Thoracic aorta (tissue), 2 donors: ENCODE measurements around the gene DCAF12L1. TPM values are rescaled to one million over a fixed set of nuclear protein-coding genes. Genes with fewer than 3 reads are reported as not detected.

Experiments
- ATAC-seq: fragments of 150-250 bp; one replicate; pipeline ENCODE4 v1.8.0; 2017; ENCODE audit warnings: low read depth; ENCODE audit not compliant: insufficient number of reproducible peaks, low FRiP score
- DNase-seq: peaks from one replicate; pipeline ENCODE4 v3.0.0-alpha.2; 2020; ENCODE audit warnings: low spot score
- H3K27ac ChIP-seq, 2 donors: fragments of 200-600 bp; sonication (generic); 1 replicate in 1 of 2; 2 replicates in 1 of 2; pipeline ENCODE4 v1.5.1; 2016; ENCODE audit warnings: mild to moderate bottlenecking in 2 of 2, moderate library complexity in 2 of 2
- H3K27me3 ChIP-seq: fragments of 200-600 bp; sonication (generic); replicated peaks from 2 replicates; pipeline ENCODE4 v1.6.0; 2016; ENCODE audit warnings: mild to moderate bottlenecking; ENCODE audit not compliant: insufficient read depth
- H3K36me3 ChIP-seq: fragments of 200-600 bp; sonication (generic); one replicate; pipeline ENCODE4 v1.5.1; 2016
- H3K4me1 ChIP-seq, 2 donors: fragments of 200-600 bp; sonication (generic); 1 replicate in 1 of 2; 2 replicates in 1 of 2; pipeline versions ENCODE4 v1.5.1 to v1.6.0; 2016; ENCODE audit warnings: low read depth in 2 of 2, mild to moderate bottlenecking in 1 of 2; ENCODE audit not compliant: control insufficient read depth in 1 of 2
- H3K4me3 ChIP-seq: fragments of 200-600 bp; sonication (generic); 2 replicates; pipeline ENCODE4 v1.5.1; 2016; ENCODE audit warnings: mild to moderate bottlenecking
- H3K9me3 ChIP-seq: fragments of 200-600 bp; sonication (generic); 2 replicates; pipeline ENCODE4 v1.5.1; 2016
- total RNA-seq, 2 donors: library from RNA; depleted of rRNA; stranded (reverse); fragments of >200 nt; gene quantifications; one replicate each; pipeline versions ENCODE4 v1.1.0 to v1.2.3, GENCODE V29; 2016
- TF ChIP-seq, protein P1 (sequence below): fragments of 200-600 bp; sonication (generic); IDR thresholded peaks from one replicate; pipeline ENCODE4 v1.5.1; 2019; ENCODE audit warnings: antibody characterized with exemption

The DCAF12L1 gene
- total RNA-seq = under 1 TPM; 0.27 to 0.49 TPM

DNA sequence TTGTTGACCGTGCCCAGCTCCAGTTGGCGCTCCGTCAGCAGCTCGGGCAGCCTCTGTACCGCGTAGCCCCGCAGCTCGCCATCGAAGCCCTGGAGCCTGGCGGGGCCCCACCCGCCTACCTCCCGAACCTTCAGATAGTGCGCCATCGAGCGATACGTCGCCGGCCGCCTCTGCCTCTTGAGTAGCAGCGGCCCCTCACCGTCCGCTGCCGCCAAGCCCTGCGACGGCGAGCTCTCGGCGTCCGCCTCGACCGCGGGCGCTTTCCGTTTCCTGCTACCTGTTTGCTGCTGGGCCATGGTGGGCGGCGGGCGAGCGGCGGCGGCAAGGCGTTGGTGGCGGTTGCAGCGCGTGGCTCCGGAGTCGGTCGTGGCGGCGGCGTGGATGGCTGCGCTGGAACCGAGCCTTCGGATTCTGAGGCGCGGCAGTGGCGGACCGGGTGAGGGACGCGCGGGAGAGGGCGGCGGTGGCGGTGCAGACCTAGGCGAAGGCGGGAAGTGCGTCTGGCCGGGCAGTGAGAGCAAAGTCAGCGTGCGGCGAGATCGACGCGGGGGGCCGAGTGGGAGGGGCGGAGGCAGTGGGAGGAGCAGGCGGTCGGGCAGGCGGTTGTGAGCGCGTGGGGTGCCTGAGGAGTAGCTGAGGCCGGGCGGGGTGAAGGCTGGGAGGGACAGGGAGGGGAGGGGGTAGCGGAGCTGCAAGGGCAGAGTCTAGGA lies at the start of gene DCAF12L1:
Gene DCAF12L1 (minus strand): TSS at position 502 of the 710 bp plus-strand sequence. CDS start 206 bp downstream, at position 296.
- Histone ChIP-seq H3K4me3 (no peak within 1 kb of the TSS), H3K27me3 (no peaks in the 10 kb centered on the region), H3K9me3 (no peaks in the 10 kb centered on the region), H3K27ac (no peak within 1 kb of the TSS), H3K4me1 (no peaks in the 10 kb centered on the region), H3K36me3 (no peaks in the 10 kb centered on the region)
- DNase-seq = no peak
- no peak for ATAC-seq
- TF ChIP-seq, protein P1, sequence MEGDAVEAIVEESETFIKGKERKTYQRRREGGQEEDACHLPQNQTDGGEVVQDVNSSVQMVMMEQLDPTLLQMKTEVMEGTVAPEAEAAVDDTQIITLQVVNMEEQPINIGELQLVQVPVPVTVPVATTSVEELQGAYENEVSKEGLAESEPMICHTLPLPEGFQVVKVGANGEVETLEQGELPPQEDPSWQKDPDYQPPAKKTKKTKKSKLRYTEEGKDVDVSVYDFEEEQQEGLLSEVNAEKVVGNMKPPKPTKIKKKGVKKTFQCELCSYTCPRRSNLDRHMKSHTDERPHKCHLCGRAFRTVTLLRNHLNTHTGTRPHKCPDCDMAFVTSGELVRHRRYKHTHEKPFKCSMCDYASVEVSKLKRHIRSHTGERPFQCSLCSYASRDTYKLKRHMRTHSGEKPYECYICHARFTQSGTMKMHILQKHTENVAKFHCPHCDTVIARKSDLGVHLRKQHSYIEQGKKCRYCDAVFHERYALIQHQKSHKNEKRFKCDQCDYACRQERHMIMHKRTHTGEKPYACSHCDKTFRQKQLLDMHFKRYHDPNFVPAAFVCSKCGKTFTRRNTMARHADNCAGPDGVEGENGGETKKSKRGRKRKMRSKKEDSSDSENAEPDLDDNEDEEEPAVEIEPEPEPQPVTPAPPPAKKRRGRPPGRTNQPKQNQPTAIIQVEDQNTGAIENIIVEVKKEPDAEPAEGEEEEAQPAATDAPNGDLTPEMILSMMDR = no peak

DNA sequence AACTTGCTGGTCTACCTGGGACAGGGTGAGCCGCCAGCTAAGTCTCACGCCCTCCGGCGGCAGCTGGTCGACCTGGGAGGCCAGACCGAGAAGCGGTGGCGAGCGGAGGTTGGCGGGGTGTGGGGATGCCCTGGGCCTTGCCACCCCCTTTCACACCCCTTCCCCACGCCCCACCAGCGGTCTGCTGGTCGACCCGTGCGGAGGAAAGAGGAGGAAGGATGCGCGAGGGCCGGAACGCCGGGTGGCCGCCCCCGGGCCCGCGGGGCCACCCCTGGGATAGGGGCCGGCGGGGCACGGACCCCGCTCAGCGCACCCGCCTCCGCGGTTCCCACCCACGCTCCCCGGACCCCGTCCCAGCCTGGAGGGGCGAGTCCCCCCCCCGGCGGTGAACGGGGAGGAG lies 28.3 kb upstream of the DCAF12L1 start:
- DNase-seq (no peak), ATAC-seq (no peak)
- H3K4me1 ChIP-seq = no peaks in the 10 kb centered on the region

DNA sequence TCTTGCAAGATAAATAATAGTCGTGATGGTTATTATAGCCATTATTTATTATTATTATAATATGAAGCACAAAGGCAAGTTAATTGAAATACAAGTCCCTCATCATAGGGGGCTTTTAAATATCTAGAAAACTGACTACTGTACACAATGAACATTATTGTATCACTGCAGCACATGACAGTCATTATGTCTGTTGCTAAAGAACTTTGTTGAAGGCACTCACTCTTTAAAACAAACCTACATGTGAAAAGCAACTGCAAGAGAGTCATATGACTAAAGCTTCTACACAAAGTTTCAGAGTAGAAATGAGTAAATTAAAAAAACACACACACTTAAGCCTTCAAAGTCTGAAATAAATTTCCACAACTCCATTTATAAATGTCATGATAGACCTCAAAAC lies 23.3 kb upstream of the DCAF12L1 start:
- H3K27me3 ChIP-seq = no peaks in the 10 kb centered on the region
- H3K36me3 ChIP-seq = no peaks in the 10 kb centered on the region
- H3K4me1 ChIP-seq = no peaks in the 10 kb centered on the region
- H3K4me3 ChIP-seq = no peak overlapping the region
- ATAC-seq (no peak), DNase-seq (no peak)
- TF ChIP-seq, protein P1 = no peak
- H3K9me3 ChIP-seq = no peaks in the 10 kb centered on the region
- H3K27ac ChIP-seq = no peak overlapping the region

More for the DNA sequence above, 28.3 kb upstream of the DCAF12L1 start:
- H3K9me3 ChIP-seq = no peaks in the 10 kb centered on the region
- no peak overlapping the region for H3K27ac ChIP-seq
- no peaks in the 10 kb centered on the region for H3K36me3 ChIP-seq
- H3K4me3 ChIP-seq = no peak overlapping the region
- H3K27me3 ChIP-seq = no peaks in the 10 kb centered on the region
- TF ChIP-seq, protein P1 = no peak

DNA sequence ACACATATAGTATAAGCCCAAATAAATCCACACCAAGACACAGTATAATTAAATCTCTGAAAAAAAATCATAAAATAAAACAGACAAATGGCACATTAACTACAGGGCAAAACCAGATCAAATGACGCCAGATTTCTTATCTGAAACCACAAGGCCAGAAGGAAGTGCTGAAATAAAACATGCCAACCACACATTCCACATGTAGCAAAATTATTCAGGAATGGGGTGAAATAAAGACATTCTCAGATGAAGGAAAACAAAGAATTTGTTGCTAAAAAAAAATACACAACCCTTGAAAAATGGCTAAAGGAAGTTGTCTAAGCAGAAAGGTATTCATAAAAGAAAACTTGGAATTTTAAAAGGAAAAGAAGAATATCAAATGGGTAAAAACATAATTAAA lies 4.5 kb upstream of the DCAF12L1 start:
- H3K4me3 ChIP-seq = no peak overlapping the region
- no peaks in the 10 kb centered on the region for H3K4me1 ChIP-seq
- ATAC-seq = no peak
- H3K9me3 ChIP-seq = no peaks in the 10 kb centered on the region
- no peak for DNase-seq
- no peaks in the 10 kb centered on the region for H3K27me3 ChIP-seq
- TF ChIP-seq, protein P1 = no peak
- H3K27ac ChIP-seq = no peak overlapping the region
- no peaks in the 10 kb centered on the region for H3K36me3 ChIP-seq

DNA sequence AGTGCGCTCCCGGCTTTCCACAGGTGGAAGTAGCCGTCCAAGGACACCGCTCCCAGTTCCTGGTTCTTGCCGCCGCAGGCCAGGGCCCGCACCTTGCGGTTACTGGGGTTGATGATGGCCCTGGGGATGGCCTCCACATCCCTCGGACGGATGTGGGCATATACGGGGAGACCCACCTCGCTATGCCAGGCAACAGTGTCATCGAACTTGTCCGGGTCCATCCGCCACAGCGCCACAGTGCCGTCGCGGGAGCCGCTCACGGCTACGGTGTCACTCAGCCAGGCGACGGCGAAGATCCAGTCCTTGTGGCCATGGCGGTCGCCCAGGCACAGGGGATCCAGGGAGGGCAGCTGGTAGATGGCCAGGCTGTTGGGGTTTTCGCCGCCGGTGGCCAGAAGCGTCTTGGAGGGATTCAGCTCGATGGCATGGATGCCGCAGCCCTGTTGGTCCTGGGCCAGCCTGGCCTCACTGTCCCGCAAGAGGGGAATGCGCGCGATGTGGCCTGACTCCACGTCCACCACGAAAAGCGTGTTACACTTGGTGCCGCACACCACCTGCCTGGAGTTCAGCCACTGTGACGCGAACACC lies 795 bp downstream of the DCAF12L1 start:
- no peaks in the 10 kb centered on the region for H3K9me3 ChIP-seq
- H3K27me3 ChIP-seq = no peaks in the 10 kb centered on the region
- TF ChIP-seq, protein P1 = no peak
- no peak overlapping the region for H3K4me3 ChIP-seq
- H3K27ac ChIP-seq = no peak overlapping the region
- ATAC-seq (no peak), DNase-seq (no peak)
- no peaks in the 10 kb centered on the region for H3K4me1 ChIP-seq
- no peaks in the 10 kb centered on the region for H3K36me3 ChIP-seq
